K562 (cell line): ENCODE results near the gene CHIC1. TPM values are rescaled to one million over a fixed set of nuclear protein-coding genes. Genes with fewer than 3 reads are reported as not detected.

ENCODE experiments used
- ATF6 ChIP-seq: sonication (generic); formaldehyde crosslinking; IDR thresholded peaks from 2 replicates; pipeline ENCODE4 v1.4.0; 2020; ENCODE audit warnings: mild to moderate bottlenecking, missing genetic modification reagents
- BMI1 ChIP-seq: fragments of 150-350 bp; IDR thresholded peaks from 2 replicates; pipeline ENCODE4 v1.6.1; 2014; ENCODE audit warnings: low read length
- BRD4 ChIP-seq: fragments of 200-600 bp; sonication (generic); IDR thresholded peaks from 2 replicates; pipeline ENCODE4 v1.6.1; 2017; ENCODE audit warnings: inconsistent platforms
- C11orf30 ChIP-seq: fragments of 450-650 bp; IDR thresholded peaks from 2 replicates; pipeline ENCODE4 v1.6.1; 2016; ENCODE audit warnings: low read depth, mild to moderate bottlenecking
- CBX1 ChIP-seq: sonication (generic); IDR thresholded peaks from 2 replicates; pipeline ENCODE4 v1.6.1; 2016; ENCODE audit warnings: antibody characterized with exemption, low read depth, mild to moderate bottlenecking
- E2F8 ChIP-seq: fragments of 450-650 bp; IDR thresholded peaks from 2 replicates; pipeline ENCODE4 v1.7.1; 2018; ENCODE audit warnings: mild to moderate bottlenecking, low read depth; ENCODE audit not compliant: partially characterized antibody
- EHMT2 ChIP-seq: fragments of 450-650 bp; IDR thresholded peaks from 2 replicates; pipeline ENCODE4 v1.6.1; 2018; ENCODE audit warnings: antibody characterized with exemption
- EP300 ChIP-seq: IDR thresholded peaks from 2 replicates; pipeline ENCODE4 v1.6.1; 2012; ENCODE audit warnings: low read length, improper control_type of control experiment
- ERF ChIP-seq: fragments of 450-650 bp; formaldehyde crosslinking; IDR thresholded peaks from 2 replicates; pipeline ENCODE4 v1.4.0; 2020; ENCODE audit warnings: mild to moderate bottlenecking, mixed read lengths
- FOSL1 ChIP-seq: fragments of 200-800 bp; sonication (Bioruptor generic); conservative IDR thresholded peaks from 2 replicates; pipeline ENCODE4 v1.6.1; 2016; ENCODE audit warnings: missing genetic modification characterization, missing compliant biosample characterization
- HES1 ChIP-seq: fragments of 450-650 bp; IDR thresholded peaks from 2 replicates; pipeline ENCODE4 v1.6.1; 2016; ENCODE audit warnings: low read depth, mild to moderate bottlenecking, moderate library complexity
- HEY1 ChIP-seq: fragments of 250-450 bp; sonication (Bioruptor Pico); IDR thresholded peaks from 2 replicates; pipeline ENCODE4 v1.5.0; 2020; ENCODE audit warnings: mild to moderate bottlenecking, moderate library complexity, borderline replicate concordance
- KDM1A ChIP-seq, 2 experiments: fragments of 450-650 bp; IDR thresholded peaks; 2 replicates each; pipeline ENCODE4 v1.6.1; 2016; ENCODE audit warnings: mild to moderate bottlenecking in 2 of 2
- MEF2A ChIP-seq: IDR thresholded peaks from 2 replicates; pipeline ENCODE4 v1.6.1; 2011; ENCODE audit warnings: low read depth, mild to moderate bottlenecking, low read length, moderate library complexity; ENCODE audit not compliant: control insufficient read depth
- NCOA6 ChIP-seq: fragments of 450-650 bp; IDR thresholded peaks from 2 replicates; pipeline ENCODE4 v1.6.1; 2017; ENCODE audit warnings: mild to moderate bottlenecking
- NR1H2 ChIP-seq: sonication (generic); formaldehyde crosslinking; IDR thresholded peaks from 2 replicates; pipeline ENCODE4 v1.4.0; 2020; ENCODE audit warnings: mild to moderate bottlenecking, missing genetic modification reagents
- POLR2A ChIP-seq: fragments of 450-650 bp; conservative IDR thresholded peaks from 2 replicates; pipeline ENCODE4 v1.6.1; 2016
- SREBF2 ChIP-seq: sonication (generic); formaldehyde crosslinking; IDR thresholded peaks from 2 replicates; pipeline ENCODE4 v1.4.0; 2020; ENCODE audit warnings: mild to moderate bottlenecking, missing genetic modification reagents
- USF2 ChIP-seq: sonication (generic); formaldehyde crosslinking; IDR thresholded peaks from 2 replicates; pipeline ENCODE4 v1.5.0; 2020; ENCODE audit warnings: missing genetic modification reagents
- ZNF140 ChIP-seq: fragments of 250-450 bp; sonication (Bioruptor Pico); IDR thresholded peaks from 2 replicates; pipeline ENCODE4 v1.8.0; 2021; ENCODE audit warnings: moderate library complexity, mild to moderate bottlenecking, inconsistent platforms
- ZNF232 ChIP-seq: sonication (generic); formaldehyde crosslinking; IDR thresholded peaks from 2 replicates; pipeline ENCODE4 v1.8.0; 2022; ENCODE audit warnings: mild to moderate bottlenecking, missing genetic modification reagents
- ZNF24 ChIP-seq: fragments of 450-650 bp; IDR thresholded peaks from 2 replicates; pipeline ENCODE4 v1.6.1; 2016
- ZNF696 ChIP-seq: fragments of 250-450 bp; sonication (Bioruptor Pico); conservative IDR thresholded peaks from 2 replicates; pipeline ENCODE4 v1.4.0; 2020; ENCODE audit warnings: mild to moderate bottlenecking, moderate library complexity
- ZSCAN32 ChIP-seq: fragments of 450-650 bp; formaldehyde crosslinking; IDR thresholded peaks from 2 replicates; pipeline ENCODE4 v1.4.0; 2020; ENCODE audit warnings: mild to moderate bottlenecking, moderate library complexity
- polyA plus RNA-seq, 8 experiments: library from polyadenylated mRNA; depleted of rRNA in 4 of 8; stranded (reverse) in 5 of 8; unstranded in 3 of 8; fragments of >200 nt; fragmentation: Nextera tagmentation in 2 of 8; fragmentation: Illumina TruSeq in 1 of 8; extraction: Ambion mirVana in 2 of 8; extraction: Trizol in 1 of 8; gene quantifications; 2 replicates each; pipeline versions ENCODE4 v1.2.1 to v1.2.3, GENCODE V29; 2011 to 2014; ENCODE audit warnings: inconsistent platforms in 1 of 8, missing spikeins in 1 of 8
- total RNA-seq, 7 experiments: library from RNA; depleted of rRNA in 6 of 7; stranded (reverse); fragments of >200 nt in 6 of 7; fragmentation: Illumina TruSeq in 2 of 7; extraction: Trizol in 2 of 7; gene quantifications; 2 replicates each; pipeline versions ENCODE4 v1.2.1 to v1.2.3, GENCODE V29; 2011 to 2021; ENCODE audit warnings: low replicate concordance in 1 of 7

Gene CHIC1
- total and polyA plus RNA-seq, 9 of the 15 experiments (the other 6 are each of a cell fraction or from before 2014, with no cell fraction given), result 0.10 to 1.5 (median 1.1) TPM

GRCh38 chrX:73562984-73563737 lies at the start of gene CHIC1 (continued):
- TF ChIP-seq E2F8 (no peak), POLR2A (peak; percentile 62), ZNF24 (no peak), EP300 (no peak), ZNF232 (CRISPR knock-in tag) (no peak), EHMT2 (no peak), NCOA6 (no peak), ERF (CRISPR knock-in tag) (no peak), BRD4 (no peak), ZNF140 (CRISPR knock-in tag) (no peak), KDM1A (IDR thresholded peaks at IDR 0.05) (no peak), USF2 (peak; percentile 88), ZSCAN32 (CRISPR knock-in tag) (no peak), C11orf30 (0 out of 2 replicates have a peak, but pooled peaks have one; percentile 20), NR1H2 (CRISPR knock-in tag) (no peak), ZNF696 (CRISPR knock-in tag) (no peak), CBX1 (no peak), FOSL1 (no peak), MEF2A (no peak), HES1 (no peak), HEY1 (no peak), ATF6 (CRISPR knock-in tag) (no peak), SREBF2 (CRISPR knock-in tag) (no peak), BMI1 (no peak)
